Smooth muscle cell (in vitro differentiated cells): ENCODE results near the gene TEX11. TPM values are rescaled to one million over a fixed set of nuclear protein-coding genes. Genes with fewer than 3 reads are reported as not detected.
"Not testable (repeated sequence)": the region's sequence is repeated elsewhere in the genome, so short reads cannot be mapped to it uniquely, and the experiment has no call there.

Experiments
- DNase-seq: peaks from one replicate; lab custom pipeline; 2025; ENCODE audit not compliant: unreplicated experiment; lab: John Stamatoyannopoulos, UW
- H2AFZ ChIP-seq: fragments of 200-600 bp; sonication (generic); 2 replicates; pipeline ENCODE4 v1.6.0; 2016; ENCODE audit warnings: antibody characterized with exemption, low read depth, mild to moderate bottlenecking
- H3F3A ChIP-seq: fragments of 200-600 bp; sonication (generic); 2 replicates; pipeline ENCODE4 v1.6.0; 2017; ENCODE audit warnings: antibody characterized with exemption, low read depth
- H3K27ac ChIP-seq: fragments of 200-600 bp; sonication (generic); 2 replicates; pipeline ENCODE4 v1.5.1; 2016; ENCODE audit warnings: low read depth, mild to moderate bottlenecking
- H3K27me3 ChIP-seq: fragments of 200-600 bp; sonication (generic); 2 replicates; pipeline ENCODE4 v1.6.1; 2016; ENCODE audit warnings: low read depth, mild to moderate bottlenecking
- H3K36me3 ChIP-seq: fragments of 200-600 bp; sonication (generic); 2 replicates; pipeline ENCODE4 v1.5.1; 2016; ENCODE audit warnings: low read depth
- H3K4me1 ChIP-seq: fragments of 200-600 bp; sonication (generic); 2 replicates; pipeline ENCODE4 v1.5.1; 2016; ENCODE audit warnings: low read depth
- H3K4me2 ChIP-seq: fragments of 200-600 bp; sonication (generic); 2 replicates; pipeline ENCODE4 v1.6.0; 2016; ENCODE audit warnings: mild to moderate bottlenecking
- H3K4me3 ChIP-seq: fragments of 200-600 bp; sonication (generic); 2 replicates; pipeline ENCODE4 v1.5.1; 2016; ENCODE audit warnings: mild to moderate bottlenecking
- H3K79me2 ChIP-seq: fragments of 200-600 bp; sonication (generic); 2 replicates; pipeline ENCODE4 v1.6.0; 2016; ENCODE audit warnings: low read depth, mild to moderate bottlenecking
- H3K9ac ChIP-seq: fragments of 200-600 bp; sonication (generic); 2 replicates; pipeline ENCODE4 v1.6.0; 2016; ENCODE audit warnings: low read depth
- H3K9me3 ChIP-seq: fragments of 200-600 bp; sonication (generic); replicated peaks from 2 replicates; pipeline ENCODE4 v1.5.1; 2016; ENCODE audit warnings: low read depth
- H4K20me1 ChIP-seq: fragments of 200-600 bp; sonication (generic); 2 replicates; pipeline ENCODE4 v1.6.0; 2016; ENCODE audit warnings: low read depth
- WGBS: methylation state at CpG from one replicate; pipeline ENCODE4 v1.1.7; 2016; ENCODE audit warnings: low lambda C conversion rate; 5-methylcytosine and 5-hydroxymethylcytosine counted together
- polyA plus RNA-seq: library from polyadenylated mRNA; unstranded; fragments of >200 nt; fragmentation: Nextera tagmentation; extraction: Ambion mirVana; gene quantifications from 2 replicates; pipeline ENCODE4 v1.2.1, GENCODE V29; 2016
- total RNA-seq: library from RNA; depleted of rRNA; stranded (reverse); fragments of >200 nt; gene quantifications from 2 replicates; pipeline ENCODE4 v1.2.3, GENCODE V29; 2014
- TF ChIP-seq, protein P1 (sequence below): fragments of 200-600 bp; sonication (generic); IDR thresholded peaks from 2 replicates; pipeline ENCODE4 v1.5.1; 2017; ENCODE audit warnings: borderline replicate concordance, mild to moderate bottlenecking, antibody characterized with exemption; ENCODE audit not compliant: insufficient read depth, poor library complexity, severe bottlenecking

Gene TEX11
- total and polyA plus RNA-seq, 2 experiments from 2014 or later = 0.40 to 1.2 TPM

DNA sequence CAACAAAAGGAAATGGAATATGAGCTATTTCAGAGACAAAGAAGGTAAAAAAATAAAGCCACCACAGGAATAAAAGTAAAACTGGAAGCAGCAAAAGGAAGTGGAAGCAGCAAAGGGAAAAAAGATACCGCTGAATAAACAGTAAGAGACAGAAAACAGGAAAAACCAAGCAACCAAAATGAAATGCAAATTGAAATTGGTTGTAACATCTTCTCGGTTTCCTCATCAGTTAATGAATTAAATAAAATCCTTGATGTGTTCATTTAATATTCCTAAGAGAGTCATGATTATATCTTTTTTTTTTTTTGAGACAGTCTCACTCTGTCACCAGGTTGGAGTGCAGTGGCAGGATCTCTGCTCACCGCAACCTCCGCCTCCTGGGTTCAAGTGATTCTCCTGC, 331.1 kb downstream of the TEX11 start:
- no peak for DNase-seq
- Histone ChIP-seq H3K4me3 (no peak overlapping the region), H3K4me2 (no peak overlapping the region), H4K20me1 (no peaks in the 10 kb centered on the region), H3K36me3 (no peaks in the 10 kb centered on the region), H3K27me3 (no peaks in the 10 kb centered on the region), H3K9ac (no peak overlapping the region), H3K27ac (no peak overlapping the region), H3F3A (no peaks in the 10 kb centered on the region), H3K9me3 (no peaks in the 10 kb centered on the region), H3K79me2 (no peaks in the 10 kb centered on the region), H3K4me1 (no peaks in the 10 kb centered on the region), H2AFZ (no peak overlapping the region)
- TF ChIP-seq, protein P1, sequence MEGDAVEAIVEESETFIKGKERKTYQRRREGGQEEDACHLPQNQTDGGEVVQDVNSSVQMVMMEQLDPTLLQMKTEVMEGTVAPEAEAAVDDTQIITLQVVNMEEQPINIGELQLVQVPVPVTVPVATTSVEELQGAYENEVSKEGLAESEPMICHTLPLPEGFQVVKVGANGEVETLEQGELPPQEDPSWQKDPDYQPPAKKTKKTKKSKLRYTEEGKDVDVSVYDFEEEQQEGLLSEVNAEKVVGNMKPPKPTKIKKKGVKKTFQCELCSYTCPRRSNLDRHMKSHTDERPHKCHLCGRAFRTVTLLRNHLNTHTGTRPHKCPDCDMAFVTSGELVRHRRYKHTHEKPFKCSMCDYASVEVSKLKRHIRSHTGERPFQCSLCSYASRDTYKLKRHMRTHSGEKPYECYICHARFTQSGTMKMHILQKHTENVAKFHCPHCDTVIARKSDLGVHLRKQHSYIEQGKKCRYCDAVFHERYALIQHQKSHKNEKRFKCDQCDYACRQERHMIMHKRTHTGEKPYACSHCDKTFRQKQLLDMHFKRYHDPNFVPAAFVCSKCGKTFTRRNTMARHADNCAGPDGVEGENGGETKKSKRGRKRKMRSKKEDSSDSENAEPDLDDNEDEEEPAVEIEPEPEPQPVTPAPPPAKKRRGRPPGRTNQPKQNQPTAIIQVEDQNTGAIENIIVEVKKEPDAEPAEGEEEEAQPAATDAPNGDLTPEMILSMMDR = no peak
- 70% methylated on average over 4 of the region's 4 CpGs for WGBS

DNA sequence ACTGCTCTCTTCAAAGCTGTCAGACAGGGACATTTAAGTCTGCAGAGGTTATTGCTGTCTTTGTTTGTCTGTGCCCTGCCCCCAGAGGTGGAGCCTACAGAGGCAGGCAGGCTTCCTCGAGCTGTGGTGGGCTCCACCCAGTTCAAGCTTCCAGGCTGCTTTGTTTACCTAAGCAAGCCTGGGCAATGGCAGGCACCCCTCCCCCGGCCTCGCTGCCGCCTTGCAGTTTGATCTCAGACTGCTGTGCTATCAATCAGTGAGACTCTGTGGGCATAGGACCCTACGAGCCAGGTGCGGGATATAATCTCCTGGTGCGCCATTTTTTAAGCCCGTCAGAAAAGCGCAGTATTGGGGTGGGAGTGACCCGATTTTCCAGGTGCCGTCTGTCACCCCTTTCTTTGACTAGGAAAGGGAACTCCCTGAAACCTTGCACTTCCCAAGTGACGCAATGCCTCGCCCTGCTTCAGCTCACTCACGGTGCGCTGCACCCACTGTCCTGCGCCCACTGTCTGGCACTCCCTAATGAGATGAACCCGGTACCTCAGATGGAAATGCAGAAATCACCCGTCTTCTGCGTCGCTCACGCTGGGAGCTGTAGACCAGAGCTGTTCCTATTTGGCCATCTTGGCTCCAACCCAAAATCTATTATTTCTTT, 338.5 kb downstream of the TEX11 start:
- H3K9me3 ChIP-seq, DNase-seq, H3K4me1 ChIP-seq, H3F3A ChIP-seq, H3K4me3 ChIP-seq, H3K9ac ChIP-seq, H3K27ac ChIP-seq, H3K27me3 ChIP-seq, H2AFZ ChIP-seq, H3K4me2 ChIP-seq, H3K79me2 ChIP-seq, H3K36me3 ChIP-seq, H4K20me1 ChIP-seq: not testable (repeated sequence)
- 93% methylated on average over 21 of the region's 21 CpGs for WGBS

DNA sequence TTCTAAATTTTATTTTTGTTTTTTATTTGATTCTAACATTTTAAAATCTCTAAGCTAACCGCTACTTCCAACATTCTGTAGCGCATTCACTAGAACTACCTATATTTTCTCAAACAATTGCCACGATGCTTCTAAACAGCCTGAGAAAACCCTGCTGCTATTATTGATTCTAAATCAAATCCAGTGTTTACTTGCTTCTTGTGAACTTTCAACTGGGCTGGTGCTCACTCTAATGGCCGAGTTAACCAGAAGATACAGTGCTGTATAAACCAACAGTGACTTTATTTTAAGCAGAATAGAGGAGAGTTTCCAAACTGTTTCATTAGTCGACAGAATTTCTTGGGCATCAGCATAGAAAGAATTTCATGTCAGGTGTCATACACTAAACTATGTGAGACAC, 353.6 kb downstream of the TEX11 start:
- Histone ChIP-seq H3K27ac (no peak overlapping the region), H3K4me2 (no peak overlapping the region), H3K9me3 (no peaks in the 10 kb centered on the region), H3K27me3 (no peaks in the 10 kb centered on the region), H3K4me3 (no peak overlapping the region), H3K4me1 (no peaks in the 10 kb centered on the region), H3K79me2 (no peaks in the 10 kb centered on the region), H4K20me1 (no peaks in the 10 kb centered on the region), H3K9ac (no peak overlapping the region), H3F3A (no peaks in the 10 kb centered on the region), H2AFZ (no peak overlapping the region), H3K36me3 (no peaks in the 10 kb centered on the region)
- TF ChIP-seq, protein P1 = no peak
- 78% methylated on average over 5 of the region's 5 CpGs for WGBS
- no peak for DNase-seq

DNA sequence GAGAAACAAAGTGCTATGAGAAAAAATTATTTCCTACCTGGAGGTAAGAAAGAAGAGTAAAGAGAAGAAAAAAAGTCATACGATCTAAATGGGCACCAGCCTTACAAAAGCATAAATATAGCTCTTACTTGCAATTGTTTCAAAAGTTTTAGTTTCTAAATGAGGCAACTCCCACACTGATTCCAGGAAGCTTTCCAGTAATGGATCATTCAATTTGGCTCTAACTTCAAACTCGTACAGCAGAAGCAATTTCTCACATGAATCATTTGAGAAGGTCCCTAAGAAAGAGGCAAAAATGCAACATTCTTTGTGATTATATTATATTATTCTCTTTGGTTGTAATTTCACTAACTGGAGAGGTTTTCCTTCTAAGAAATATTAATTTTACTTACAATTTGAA, 354.0 kb downstream of the TEX11 start:
- H3K4me3 ChIP-seq = no peak overlapping the region
- no peaks in the 10 kb centered on the region for H3K36me3 ChIP-seq
- TF ChIP-seq, protein P1 = no peak
- no peaks in the 10 kb centered on the region for H3F3A ChIP-seq
- H3K27ac ChIP-seq = no peak overlapping the region
- H3K27me3 ChIP-seq = no peaks in the 10 kb centered on the region
- H3K4me2 ChIP-seq = no peak overlapping the region
- 58% methylated on average over 2 of the region's 2 CpGs for WGBS
- no peak overlapping the region for H2AFZ ChIP-seq
- no peaks in the 10 kb centered on the region for H3K9me3 ChIP-seq
- H3K9ac ChIP-seq = no peak overlapping the region
- no peaks in the 10 kb centered on the region for H4K20me1 ChIP-seq
- no peaks in the 10 kb centered on the region for H3K4me1 ChIP-seq
- DNase-seq = no peak
- H3K79me2 ChIP-seq = no peaks in the 10 kb centered on the region
